OCI-LY7 (cell line): Measurements from ENCODE around the gene COBL.

Experiments
- CTCF ChIP-seq: fragments of 200-600 bp; sonication (generic); conservative IDR thresholded peaks from 2 replicates; pipeline ENCODE4 v1.5.1; 2014; ENCODE audit warnings: mild to moderate bottlenecking, antibody characterized with exemption, low read length, moderate library complexity, mixed read lengths
- EZH2phosphoT487 ChIP-seq: fragments of 200-600 bp; sonication (generic); IDR thresholded peaks from 2 replicates; pipeline ENCODE4 v1.6.1; 2018; ENCODE audit warnings: low read depth, borderline replicate concordance, mild to moderate bottlenecking, mixed run types, antibody characterized with exemption, low read length, moderate library complexity, mixed read lengths

GRCh38 chr7:51017576-51018535, 298.8 kb downstream of the COBL start:
- TF ChIP-seq CTCF (no peak), EZH2phosphoT487 (no peak)
